ENCODE results near the gene PNMA8A. TPM values are rescaled to one million over a fixed set of nuclear protein-coding genes. Genes with fewer than 3 reads are reported as not detected.

PNMA8A gene
- polyA plus RNA-seq, 1 donor from 2014 or later = 234 TPM

DNA sequence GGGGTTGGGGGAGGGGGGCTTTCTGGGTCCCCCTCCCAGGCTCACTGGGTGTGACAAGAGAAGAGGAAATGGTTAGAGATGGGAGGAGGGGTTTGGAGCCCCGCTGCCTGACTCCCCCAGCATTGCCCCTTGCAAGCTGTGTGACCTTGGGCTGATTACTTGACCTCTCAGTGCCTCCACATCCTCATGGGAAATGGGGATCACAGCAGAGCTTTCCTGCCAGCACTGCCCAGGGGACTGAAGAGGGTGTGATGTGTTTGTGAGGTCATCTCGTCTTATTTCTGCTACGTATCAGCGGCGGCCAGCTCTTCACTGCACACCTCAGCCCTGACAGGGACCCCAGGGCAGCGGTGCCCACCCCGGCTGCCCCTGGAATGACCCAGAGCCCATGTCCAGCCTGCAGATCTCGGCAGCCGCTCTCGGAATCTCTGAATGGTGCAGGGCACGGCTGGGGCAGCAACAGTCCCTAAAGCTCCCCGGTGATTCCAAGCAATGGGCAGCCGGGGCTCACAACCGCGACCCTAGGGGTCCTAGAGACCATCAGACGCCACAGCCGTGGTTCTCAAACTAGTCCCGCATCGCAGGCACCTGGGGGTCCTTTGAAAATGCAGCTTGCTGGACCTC, 15.9 kb upstream of the PNMA8A start:
- H3K9me2 ChIP-seq (ENCODE audit: insufficient read depth, low read length) = no peaks in the 10 kb centered on the region
- peak overlapping the region; percentile 24 for H3K27ac ChIP-seq (ENCODE audit: low read length)
- no peak overlapping the region for H2AFZ ChIP-seq (ENCODE audit: low read depth, low read length)
- peaks cover 18% of the 10 kb centered on the region for H3K27me3 ChIP-seq (ENCODE audit: insufficient read depth, low read depth, low read length)
- no peaks in the 10 kb centered on the region for H3K36me3 ChIP-seq (ENCODE audit: insufficient read depth, low read length)
- H4K20me1 ChIP-seq (ENCODE audit: insufficient read depth) = no peaks in the 10 kb centered on the region
- H3F3A ChIP-seq (ENCODE audit: insufficient read depth, low read length, poor library complexity, severe bottlenecking) = no peaks in the 10 kb centered on the region
- TF ChIP-seq EZH2 (IDR thresholded peaks at IDR 0.05; ENCODE audit: borderline replicate concordance, insufficient read depth, low read length, poor library complexity, severe bottlenecking) = no peak
- no peak for TF ChIP-seq SMC3 (conservative IDR thresholded peaks at IDR 0.05; ENCODE audit: poor library complexity)
- TF ChIP-seq, protein P1, sequence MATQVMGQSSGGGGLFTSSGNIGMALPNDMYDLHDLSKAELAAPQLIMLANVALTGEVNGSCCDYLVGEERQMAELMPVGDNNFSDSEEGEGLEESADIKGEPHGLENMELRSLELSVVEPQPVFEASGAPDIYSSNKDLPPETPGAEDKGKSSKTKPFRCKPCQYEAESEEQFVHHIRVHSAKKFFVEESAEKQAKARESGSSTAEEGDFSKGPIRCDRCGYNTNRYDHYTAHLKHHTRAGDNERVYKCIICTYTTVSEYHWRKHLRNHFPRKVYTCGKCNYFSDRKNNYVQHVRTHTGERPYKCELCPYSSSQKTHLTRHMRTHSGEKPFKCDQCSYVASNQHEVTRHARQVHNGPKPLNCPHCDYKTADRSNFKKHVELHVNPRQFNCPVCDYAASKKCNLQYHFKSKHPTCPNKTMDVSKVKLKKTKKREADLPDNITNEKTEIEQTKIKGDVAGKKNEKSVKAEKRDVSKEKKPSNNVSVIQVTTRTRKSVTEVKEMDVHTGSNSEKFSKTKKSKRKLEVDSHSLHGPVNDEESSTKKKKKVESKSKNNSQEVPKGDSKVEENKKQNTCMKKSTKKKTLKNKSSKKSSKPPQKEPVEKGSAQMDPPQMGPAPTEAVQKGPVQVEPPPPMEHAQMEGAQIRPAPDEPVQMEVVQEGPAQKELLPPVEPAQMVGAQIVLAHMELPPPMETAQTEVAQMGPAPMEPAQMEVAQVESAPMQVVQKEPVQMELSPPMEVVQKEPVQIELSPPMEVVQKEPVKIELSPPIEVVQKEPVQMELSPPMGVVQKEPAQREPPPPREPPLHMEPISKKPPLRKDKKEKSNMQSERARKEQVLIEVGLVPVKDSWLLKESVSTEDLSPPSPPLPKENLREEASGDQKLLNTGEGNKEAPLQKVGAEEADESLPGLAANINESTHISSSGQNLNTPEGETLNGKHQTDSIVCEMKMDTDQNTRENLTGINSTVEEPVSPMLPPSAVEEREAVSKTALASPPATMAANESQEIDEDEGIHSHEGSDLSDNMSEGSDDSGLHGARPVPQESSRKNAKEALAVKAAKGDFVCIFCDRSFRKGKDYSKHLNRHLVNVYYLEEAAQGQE (IDR thresholded peaks at IDR 0.05; ENCODE audit: borderline replicate concordance) = no peak
- no peak for TF ChIP-seq POLR2AphosphoS5 (IDR thresholded peaks at IDR 0.05)
- TF ChIP-seq RAD21 (conservative IDR thresholded peaks at IDR 0.05) = no peak
- TF ChIP-seq MXI1 (conservative IDR thresholded peaks at IDR 0.05; ENCODE audit: poor library complexity, severe bottlenecking) = no peak
- TF ChIP-seq TAF1 (IDR thresholded peaks at IDR 0.05; ENCODE audit: low read depth) = no peak
- TF ChIP-seq CTCF (IDR thresholded peaks at IDR 0.05; ENCODE audit: poor library complexity, severe bottlenecking) = no peak
- no peak for TF ChIP-seq EP300 (conservative IDR thresholded peaks at IDR 0.05; ENCODE audit: poor library complexity, severe bottlenecking)
- H3K79me2 ChIP-seq (replicated peaks; ENCODE audit: insufficient read depth, low read length) = no peaks in the 10 kb centered on the region
- H3K9me3 ChIP-seq (ENCODE audit: low read length) = no peaks in the 10 kb centered on the region
- no peak overlapping the region for H3K4me2 ChIP-seq (ENCODE audit: low read length)
- peak overlapping the region; percentile 55 for H3K4me3 ChIP-seq (ENCODE audit: low read length)
- H3K9ac ChIP-seq (ENCODE audit: low read length) = peak overlapping the region; percentile 51

DNA sequence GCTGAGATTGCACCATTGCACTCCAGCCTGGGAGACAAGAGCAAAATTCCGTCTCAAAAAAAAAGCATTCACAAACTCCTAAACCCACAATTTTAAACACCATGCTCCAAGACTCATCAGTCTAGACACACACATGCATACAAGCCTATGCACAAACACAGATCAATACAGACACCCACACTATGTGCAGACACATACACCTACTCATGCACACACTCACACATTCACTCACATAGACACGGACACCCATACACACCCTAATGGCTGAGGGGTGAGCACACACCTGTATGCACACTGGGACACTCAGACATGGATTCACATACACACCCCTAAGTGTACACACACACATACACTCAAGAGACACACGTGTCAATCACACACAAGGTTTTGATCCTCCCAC, 15.0 kb upstream of the PNMA8A start:
- Histone ChIP-seq H3K4me3 (ENCODE audit: low read length) (no peak overlapping the region), H3K27ac (ENCODE audit: low read length) (no peak overlapping the region), H4K20me1 (ENCODE audit: insufficient read depth) (no peaks in the 10 kb centered on the region), H3K36me3 (ENCODE audit: insufficient read depth, low read length) (no peaks in the 10 kb centered on the region), H3K27me3 (ENCODE audit: insufficient read depth, low read depth, low read length) (peaks cover 11% of the 10 kb centered on the region), H2AFZ (ENCODE audit: low read depth, low read length) (no peak overlapping the region), H3F3A (ENCODE audit: insufficient read depth, low read length, poor library complexity, severe bottlenecking) (no peaks in the 10 kb centered on the region), H3K9ac (ENCODE audit: low read length) (no peak overlapping the region), H3K9me3 (ENCODE audit: low read length) (no peaks in the 10 kb centered on the region), H3K79me2 (replicated peaks; ENCODE audit: insufficient read depth, low read length) (no peaks in the 10 kb centered on the region), H3K9me2 (ENCODE audit: insufficient read depth, low read length) (no peaks in the 10 kb centered on the region), H3K4me2 (ENCODE audit: low read length) (no peak overlapping the region)
- TF ChIP-seq, protein P1 (IDR thresholded peaks at IDR 0.05; ENCODE audit: borderline replicate concordance) = no peak
- no peak for TF ChIP-seq TAF1 (IDR thresholded peaks at IDR 0.05; ENCODE audit: low read depth)
- TF ChIP-seq CTCF (IDR thresholded peaks at IDR 0.05; ENCODE audit: poor library complexity, severe bottlenecking) = no peak
- no peak for TF ChIP-seq SMC3 (conservative IDR thresholded peaks at IDR 0.05; ENCODE audit: poor library complexity)
- no peak for TF ChIP-seq POLR2AphosphoS5 (IDR thresholded peaks at IDR 0.05)
- no peak for TF ChIP-seq MXI1 (conservative IDR thresholded peaks at IDR 0.05; ENCODE audit: poor library complexity, severe bottlenecking)
- TF ChIP-seq EZH2 (IDR thresholded peaks at IDR 0.05; ENCODE audit: borderline replicate concordance, insufficient read depth, low read length, poor library complexity, severe bottlenecking) = no peak
- TF ChIP-seq RAD21 (conservative IDR thresholded peaks at IDR 0.05) = no peak
- no peak for TF ChIP-seq EP300 (conservative IDR thresholded peaks at IDR 0.05; ENCODE audit: poor library complexity, severe bottlenecking)

Measured in neural cell (in vitro differentiated cells).